Pancreas (tissue), 10 donors: ENCODE data around the gene CRIM1. TPM values are rescaled to one million over a fixed set of nuclear protein-coding genes. Genes with fewer than 3 reads are reported as not detected.

ENCODE experiments used
- ATAC-seq, 4 donors: fragments of 200-7000 bp; cut with Tn5 transposase; one replicate each; pipeline versions ENCODE4 v1.8.0 to v1.9.1; 2020; ENCODE audit warnings: mild to moderate bottlenecking in 4 of 4, moderate library complexity in 4 of 4
- DNase-seq, 6 donors: peaks; one replicate each; pipeline ENCODE4 v3.0.0-alpha.2; 2020
- FAIRE-seq: peaks from 2 replicates; lab custom pipeline; 2012; peaks lifted over from hg19 to GRCh38; lab: Jason Lieb, UNC
- H3K27ac ChIP-seq, 4 donors: fragments of 200-600 bp; sonication (generic); 1 replicate in 3 of 4; 2 replicates in 1 of 4; pipeline versions ENCODE4 v1.5.0 to v1.8.0; 2020
- H3K27me3 ChIP-seq, 4 donors: fragments of 200-600 bp; one replicate each; pipeline ENCODE4 v1.8.0; 2021
- H3K36me3 ChIP-seq, 3 donors: fragments of 200-600 bp; sonication (generic) in 1 of 3; one replicate each; pipeline versions ENCODE4 v1.5.0 to v1.8.0; 2020 to 2021
- H3K4me1 ChIP-seq, 3 donors: fragments of 200-600 bp; one replicate each; pipeline ENCODE4 v1.8.0; 2021
- H3K4me3 ChIP-seq, 4 donors: fragments of 200-600 bp; sonication (generic) in 2 of 4; one replicate each; pipeline versions ENCODE4 v1.5.0 to v1.8.0; 2020 to 2021
- H3K9me3 ChIP-seq, 4 donors: fragments of 200-600 bp; one replicate each; pipeline ENCODE4 v1.8.0; 2021
- CTCF ChIP-seq, 4 donors: fragments of 200-600 bp; sonication (generic) in 3 of 4; IDR thresholded peaks; one replicate each; pipeline versions ENCODE4 v1.5.0 to v1.8.0; 2021; ENCODE audit warnings: antibody characterized with exemption in 4 of 4
- WGBS, 2 donors: extraction: QIAGEN DNeasy Blood & Tissue Kit; methylation state at CpG; one replicate each; pipeline ENCODE4 v1.1.7; 2013; 5-methylcytosine and 5-hydroxymethylcytosine counted together
- intact Hi-C, 3 donors: fragments of 100-400 bp; cut with DNase I; formaldehyde crosslinking; loops; one replicate each; pipeline versions ENCODE4 v1.11.1 to v1.14.2; 2022
- polyA plus RNA-seq, 2 donors: library from polyadenylated mRNA; stranded (reverse); fragments of 200-250 nt; gene quantifications; one replicate each; pipeline ENCODE4 v1.2.3, GENCODE V29; 2013
- total RNA-seq, 6 donors: library from RNA; stranded (reverse); fragmentation: NEBNext Ultra II Directional in 4 of 6; extraction: Animal tissue kit (Norgen Biotek cat#: 25700) in 4 of 6; gene quantifications; one replicate each; pipeline versions ENCODE4 v1.2.1 to v1.2.4, GENCODE V29; 2021 to 2023
- donor health status: healthy with polysubstance abuse.
- donor health status: DM: no; HTN: no; CAD: no; lungs with moderate emphysema.
- donor health status: DM: no; HTN: no; CAD: no.
- donor health status: control.
- donor health status: control.
- donor health status: Bipolar disorder and iron deficiency.
- donor health status: DM: yes; HTN: yes; CAD: no.
- donor health status: DM: no; HTN: no; CAD: no.
- donor health status: DM: no; HTN: no; CAD: no.
- donor health status: DM: yes; HTN: yes; CAD: no.

Gene CRIM1
- total and polyA plus RNA-seq, 8 donors = 5.2 to 29.1 (median 20.2) TPM

GRCh38 chr2:36473230-36473629 is 117.7 kb downstream of the CRIM1 start:
- no peaks in the 10 kb centered on the region for H3K27me3 ChIP-seq
- no peaks in the 10 kb centered on the region for H3K9me3 ChIP-seq
- ATAC-seq = no peak
- no peak for FAIRE-seq
- H3K36me3 ChIP-seq = peaks cover 0 to 6% (median 0%) of the 10 kb centered on the region in 3 donors
- 74 to 79% methylated on average over 2 of the region's 2 CpGs for WGBS, 2 donors
- H3K4me3 ChIP-seq = no peak overlapping the region
- TF ChIP-seq CTCF (IDR thresholded peaks at IDR 0.05) = no peak
- no peak overlapping the region for H3K27ac ChIP-seq
- intact Hi-C loops = no loop called here
- DNase-seq = no peak
- peaks cover 0 to 4% (median 0%) of the 10 kb centered on the region in 3 donors for H3K4me1 ChIP-seq

- DNase-seq (no peak), ATAC-seq (no peak), FAIRE-seq (no peak)
- Histone ChIP-seq H3K36me3 (peaks cover 0 to 6% (median 0%) of the 10 kb centered on the region in 3 donors), H3K27me3 (no peaks in the 10 kb centered on the region), H3K27ac (no peak overlapping the region), H3K4me3 (no peak overlapping the region), H3K9me3 (no peaks in the 10 kb centered on the region), H3K4me1 (peaks cover 0 to 5% (median 0%) of the 10 kb centered on the region in 3 donors)
- intact Hi-C loops = no loop called here
- TF ChIP-seq CTCF (IDR thresholded peaks at IDR 0.05) = no peak
These were observed 120.8 kb downstream of the CRIM1 start for GRCh38 chr2:36476411-36476810.

GRCh38 chr2:36477315-36477714 is 121.7 kb downstream of the CRIM1 start:
- Histone ChIP-seq H3K27me3 (no peaks in the 10 kb centered on the region), H3K36me3 (peaks cover 0 to 6% (median 0%) of the 10 kb centered on the region in 3 donors), H3K4me1 (peaks cover 0 to 5% (median 0%) of the 10 kb centered on the region in 3 donors), H3K27ac (no peak overlapping the region), H3K4me3 (no peak overlapping the region), H3K9me3 (no peaks in the 10 kb centered on the region)
- DNase-seq (no peak), FAIRE-seq (no peak), ATAC-seq (no peak)
- 70 to 80% methylated on average over 4 of the region's 4 CpGs for WGBS, 2 donors
- intact Hi-C loops = no loop called here
- no peak for TF ChIP-seq CTCF (IDR thresholded peaks at IDR 0.05)

GRCh38 chr2:36477746-36478145 is 122.2 kb downstream of the CRIM1 start:
- intact Hi-C loops = no loop called here

More at GRCh38 chr2:36477746-36478145, 122.2 kb downstream of the CRIM1 start:
- Histone ChIP-seq H3K9me3 (no peaks in the 10 kb centered on the region), H3K27ac (peak overlapping the region in 1 of 4 donors; percentile 31), H3K4me3 (no peak overlapping the region), H3K36me3 (peaks cover 0 to 6% (median 0%) of the 10 kb centered on the region in 3 donors), H3K27me3 (no peaks in the 10 kb centered on the region), H3K4me1 (peaks cover 0 to 5% (median 0%) of the 10 kb centered on the region in 3 donors)
- FAIRE-seq (no peak), DNase-seq (no peak), ATAC-seq (peak in 2 of 4 donors; percentile 30 to 50)
- WGBS, 2 donors = 50 to 51% methylated on average over 2 of the region's 2 CpGs
- TF ChIP-seq CTCF (IDR thresholded peaks at IDR 0.05) = no peak
